ENCODE data around the gene VPS54. TPM values are rescaled to one million over a fixed set of nuclear protein-coding genes. Genes with fewer than 3 reads are reported as not detected.

VPS54 gene
- total and polyA plus RNA-seq, 9 of the 15 experiments (the other 6 are each of a cell fraction or from before 2014, with no cell fraction given): 4.9 to 23.2 (median 13.2) TPM

DNA sequence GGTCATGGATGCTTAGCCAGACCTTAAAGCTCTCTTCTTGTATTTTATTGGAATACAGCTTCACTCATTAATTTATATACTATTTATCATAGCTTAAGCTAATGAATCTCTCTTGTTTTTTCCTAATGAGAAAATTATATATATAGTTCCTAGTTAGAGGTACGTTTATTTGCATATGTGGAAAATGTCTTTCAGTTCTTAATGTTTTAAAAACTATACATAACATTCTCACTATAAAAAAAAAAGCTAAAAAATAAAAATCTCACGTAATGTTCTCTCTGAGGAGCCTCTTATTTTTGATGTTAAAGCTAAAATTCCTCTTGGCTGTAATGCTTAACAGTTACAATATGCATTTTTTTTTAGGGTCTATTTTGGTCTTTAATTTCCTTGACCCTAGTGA, 160.9 kb downstream of the VPS54 start:
- ChIA-PET CTCF (ENCODE audit: low intra/inter-chr PET ratio) (no interaction called here), POLR2A (interaction anchor here (1.7 kb wide), 1 partner anchor 9 kb away, joined by 4 read pairs; no protein-coding TSS in a partner anchor)
- Histone ChIP-seq H3K4me1 (replicated peaks in 1 of 2; ENCODE audit: control insufficient read depth in 2 of 2, insufficient read depth in 2 of 2, low read length in 2 of 2) (peaks cover 0 to 9% of the 10 kb centered on the region in 2 experiments; a peak in 1 of 5 replicates), H4K20me1 (replicated peaks; ENCODE audit: control insufficient read depth, insufficient read depth, low read length) (no peaks in the 10 kb centered on the region; the same call in 1 of the 2 replicates), H3K4me3 (no peak overlapping the region), H3K4me2 (ENCODE audit: insufficient read depth, low read length) (no peak overlapping the region), H3K79me2 (ENCODE audit: control insufficient read depth, insufficient read depth, low read length) (peaks cover 27% of the 10 kb centered on the region), H2AFZ (ENCODE audit: low read depth, low read length) (no peak overlapping the region), H3K27me3 (ENCODE audit: control insufficient read depth in 2 of 2, insufficient read depth in 2 of 2, low read length in 2 of 2) (no peaks in the 10 kb centered on the region), H3K27ac (ENCODE audit: extremely low read depth, low read depth, low read length) (no peak overlapping the region), H3K36me3 (ENCODE audit: control insufficient read depth, insufficient read depth, low read length) (peaks cover 70% of the 10 kb centered on the region), H3K9me1 (ENCODE audit: control insufficient read depth, insufficient read depth, low read length) (no peaks in the 10 kb centered on the region), H3K9me3 (replicated peaks; ENCODE audit: control insufficient read depth, insufficient read depth, low read depth, low read length) (no peaks in the 10 kb centered on the region), H3K9ac (ENCODE audit: insufficient read depth in 1 of 2, low read depth in 2 of 2, low read length in 2 of 2) (no peak overlapping the region)
- in situ Hi-C loops (cut with MboI) (no loop called here), intact Hi-C loops (cut with micrococcal nuclease) (no loop called here)
- no peak for FAIRE-seq
- DNase-seq (ENCODE audit: extremely low read depth in 1 of 4, low spot score in 3 of 4): no peak
- no peak for ATAC-seq
- no TSS peak for BruUV-seq (replicated peaks)
- TF ChIP-seq, protein P1, sequence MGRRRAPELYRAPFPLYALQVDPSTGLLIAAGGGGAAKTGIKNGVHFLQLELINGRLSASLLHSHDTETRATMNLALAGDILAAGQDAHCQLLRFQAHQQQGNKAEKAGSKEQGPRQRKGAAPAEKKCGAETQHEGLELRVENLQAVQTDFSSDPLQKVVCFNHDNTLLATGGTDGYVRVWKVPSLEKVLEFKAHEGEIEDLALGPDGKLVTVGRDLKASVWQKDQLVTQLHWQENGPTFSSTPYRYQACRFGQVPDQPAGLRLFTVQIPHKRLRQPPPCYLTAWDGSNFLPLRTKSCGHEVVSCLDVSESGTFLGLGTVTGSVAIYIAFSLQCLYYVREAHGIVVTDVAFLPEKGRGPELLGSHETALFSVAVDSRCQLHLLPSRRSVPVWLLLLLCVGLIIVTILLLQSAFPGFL (CRISPR knock-in tag; IDR thresholded peaks at IDR 0.05): no peak
- no peak for TF ChIP-seq PTRF (tag; IDR thresholded peaks at IDR 0.05)
- no peak for TF ChIP-seq SP2 (IDR thresholded peaks at IDR 0.05; ENCODE audit: extremely low read depth, low read depth, low read length, poor library complexity, severe bottlenecking)
- TF ChIP-seq YBX1 (IDR thresholded peaks at IDR 0.05): no peak
- no peak for TF ChIP-seq L3MBTL2 (IDR thresholded peaks at IDR 0.05)
- TF ChIP-seq MXI1 (IDR thresholded peaks at IDR 0.05; ENCODE audit: low read depth, low read length): no peak
- TF ChIP-seq PTBP1 (IDR thresholded peaks at IDR 0.05; ENCODE audit: low read depth, low read length): no peak
- TF ChIP-seq MCM5 (IDR thresholded peaks at IDR 0.05; ENCODE audit: low read depth): no peak
- TF ChIP-seq, protein P2, sequence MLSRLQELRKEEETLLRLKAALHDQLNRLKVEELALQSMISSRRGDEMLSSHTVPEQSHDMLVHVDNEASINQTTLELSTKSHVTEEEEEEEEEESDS (CRISPR knock-in tag; IDR thresholded peaks at IDR 0.05): no peak
- TF ChIP-seq ZNF232 (CRISPR knock-in tag; IDR thresholded peaks at IDR 0.05): no peak
- TF ChIP-seq U2AF2 (optimal IDR thresholded peaks at IDR 0.05; ENCODE audit: low read depth, low read length): no peak
- TF ChIP-seq HNRNPUL1 (IDR thresholded peaks at IDR 0.05; ENCODE audit: low read length): no peak
- TF ChIP-seq IRF2 (CRISPR knock-in tag; IDR thresholded peaks at IDR 0.05): no peak
- TF ChIP-seq NR2C1 (IDR thresholded peaks at IDR 0.05): no peak
- TF ChIP-seq NR2C1 (tag; IDR thresholded peaks at IDR 0.05): no peak
- TF ChIP-seq NELFE (IDR thresholded peaks at IDR 0.05; ENCODE audit: insufficient read depth, insufficient read length): no peak
- no peak for TF ChIP-seq ZC3H8 (IDR thresholded peaks at IDR 0.05)
- no peak for TF ChIP-seq CHCHD3 (CRISPR knock-in tag; IDR thresholded peaks at IDR 0.05)
- no peak for TF ChIP-seq DIDO1 (tag; IDR thresholded peaks at IDR 0.05; ENCODE audit: low read depth)
- TF ChIP-seq NR4A1 (CRISPR knock-in tag; IDR thresholded peaks at IDR 0.05): no peak
- TF ChIP-seq NR4A1 (tag; IDR thresholded peaks at IDR 0.05): no peak
- no peak for TF ChIP-seq FUS (optimal IDR thresholded peaks at IDR 0.05; ENCODE audit: low read depth, low read length)
- WGBS (ENCODE audit: insufficient coverage, low coverage, missing lambda C conversion rate): 97% methylated on average over 2 of the region's 2 CpGs

Measured in K562 (cell line).